ENCODE results near the gene GMIP. TPM values are rescaled to one million over a fixed set of nuclear protein-coding genes. Genes with fewer than 3 reads are reported as not detected.

Gene GMIP
- total and polyA plus RNA-seq, 2 of the 13 experiments (the other 11 are each of a cell fraction or from before 2014, with no cell fraction given) = 1.5 to 1.8 TPM

- POLR2A ChIA-PET = no interaction called here
- Histone ChIP-seq H3K9me3 (ENCODE audit: low read length) (no peaks in the 10 kb centered on the region), H4K20me1 (ENCODE audit: insufficient read depth, low read length) (no peaks in the 10 kb centered on the region), H3K79me2 (ENCODE audit: insufficient read depth, low read length) (no peaks in the 10 kb centered on the region), H3K27ac (ENCODE audit: extremely low read length, insufficient read depth, low read length) (no peak overlapping the region), H2AFZ (ENCODE audit: low read length) (no peak overlapping the region), H3K4me2 (ENCODE audit: low read depth, low read length) (peak overlapping the region; percentile 42; the same call in 1 of the 2 replicates), H3K36me3 (replicated peaks in 1 of 2; ENCODE audit: control insufficient read depth in 1 of 2, insufficient read depth in 2 of 2, low read length in 2 of 2) (no peaks in the 10 kb centered on the region), H3K27me3 (ENCODE audit: control insufficient read depth in 1 of 2, insufficient read depth in 2 of 2, low read length in 2 of 2) (no peaks in the 10 kb centered on the region; a peak in 1 of 5 replicates), H3K4me3 (replicated peaks in 1 of 3; ENCODE audit: insufficient read depth in 1 of 3, low read depth in 2 of 3, low read length in 3 of 3) (no peak overlapping the region), H3K9ac (ENCODE audit: insufficient read depth, low read depth, low read length) (no peak overlapping the region), H3K4me1 (ENCODE audit: insufficient read depth, low read length) (peaks cover 24% of the 10 kb centered on the region)
- FAIRE-seq = no peak
- ATAC-seq = no peak
- intact Hi-C loops (cut with micrococcal nuclease; ENCODE audit: unreplicated experiment) = no loop called here
- no TSS peak for BruUV-seq (replicated peaks)
- CTCF ChIA-PET (ENCODE audit: low intra/inter-chr PET ratio, low total read pairs) = no interaction called here
- in situ Hi-C loops (cut with HindIII; ENCODE audit: extremely low pct_ligation_motif_present, low pct_unique_long_range_greater_than_20kb) = no loop called here
- no peak for TF ChIP-seq GMEB1 (CRISPR knock-in tag; IDR thresholded peaks at IDR 0.05; ENCODE audit: borderline replicate concordance)
- no peak for TF ChIP-seq RBM39 (IDR thresholded peaks at IDR 0.05; ENCODE audit: low read depth, low read length, poor library complexity, severe bottlenecking)
- no peak for TF ChIP-seq ZFP37 (CRISPR knock-in tag; IDR thresholded peaks at IDR 0.05; ENCODE audit: borderline replicate concordance)
- TF ChIP-seq ARNT2 (CRISPR knock-in tag; IDR thresholded peaks at IDR 0.05; ENCODE audit: low read depth) = no peak
- no peak for TF ChIP-seq ASH2L (IDR thresholded peaks at IDR 0.05; ENCODE audit: insufficient read length, low read depth, low read length)
- TF ChIP-seq HBP1 (CRISPR knock-in tag; IDR thresholded peaks at IDR 0.05; ENCODE audit: low read depth) = no peak
- TF ChIP-seq ATF7-NPFF (CRISPR knock-in tag; IDR thresholded peaks at IDR 0.05; ENCODE audit: low read depth) = no peak
- no peak for TF ChIP-seq ZNF800 (CRISPR knock-in tag; IDR thresholded peaks at IDR 0.05)
- no peak for TF ChIP-seq DDIT3 (CRISPR knock-in tag; IDR thresholded peaks at IDR 0.05)
- TF ChIP-seq SRF (IDR thresholded peaks at IDR 0.05; ENCODE audit: low read depth, low read length) = no peak
- no peak for TF ChIP-seq ZBTB37 (CRISPR knock-in tag; IDR thresholded peaks at IDR 0.05)
- TF ChIP-seq DMAP1 (CRISPR knock-in tag; IDR thresholded peaks at IDR 0.05) = no peak
- no peak for TF ChIP-seq FOSL2 (CRISPR knock-in tag; IDR thresholded peaks at IDR 0.05)
- no peak for TF ChIP-seq JUN (CRISPR knock-in tag; IDR thresholded peaks at IDR 0.05)
- TF ChIP-seq ZNF780A (CRISPR knock-in tag; IDR thresholded peaks at IDR 0.05) = no peak
- WGBS (ENCODE audit: low lambda C conversion rate) = 18% methylated on average over 7 of the region's 7 CpGs
- no peak for DNase-seq (ENCODE audit: low spot score)
Observed at GRCh38 chr19:19619849-19620210, 23.6 kb downstream of the GMIP start.

Data from HepG2 (cell line).